ENCODE measurements around the gene TTC7B.

DNA sequence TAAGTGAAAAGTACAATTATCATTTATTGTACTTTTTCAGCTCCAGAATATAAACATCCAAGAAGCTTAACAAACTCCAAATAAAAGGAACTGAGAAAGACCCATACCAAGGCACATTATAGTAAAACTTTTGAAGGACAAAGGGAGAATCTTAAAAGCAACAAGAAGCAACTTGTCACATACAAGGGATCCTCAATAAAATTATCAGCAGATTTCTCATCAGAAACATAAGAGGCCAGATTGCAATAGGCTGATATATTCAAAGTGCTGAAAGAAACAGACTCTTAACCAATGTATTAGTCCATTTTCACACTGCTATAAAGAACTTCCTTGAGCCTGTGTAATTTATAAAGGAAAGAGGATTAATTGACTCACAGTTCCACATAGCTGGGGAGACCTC, 48.3 kb downstream of the TTC7B start:
- TF ChIP-seq ZNF274 (IDR thresholded peaks at IDR 0.05; ENCODE audit: low read depth, low read length): no peak
- no peak for TF ChIP-seq SUZ12 (IDR thresholded peaks at IDR 0.05; ENCODE audit: extremely low read depth, insufficient read depth, insufficient read length)

Measured in NT2/D1 (cell line).